ACC112 (cell line): ENCODE results near the gene MBNL1.

Experiments used
- H2AFZ ChIP-seq: fragments of 200-600 bp; sonication (generic); one replicate; pipeline ENCODE4 v1.6.0; 2017; ENCODE audit warnings: antibody characterized with exemption, low read length; ENCODE audit not compliant: unreplicated experiment
- H3K27ac ChIP-seq: fragments of 200-600 bp; sonication (generic); 2 replicates; pipeline ENCODE4 v1.5.1; 2014; ENCODE audit warnings: low read depth, mild to moderate bottlenecking, antibody characterized with exemption, low read length, moderate library complexity
- H3K27me3 ChIP-seq: fragments of 200-600 bp; sonication (generic); 2 replicates; pipeline ENCODE4 v1.6.1; 2014; ENCODE audit warnings: mild to moderate bottlenecking, antibody characterized with exemption, low read length, moderate library complexity, mixed read lengths; ENCODE audit not compliant: insufficient read depth
- H3K36me3 ChIP-seq: fragments of 200-600 bp; sonication (generic); 2 replicates; pipeline ENCODE4 v1.6.1; 2016; ENCODE audit warnings: mild to moderate bottlenecking, antibody characterized with exemption, low read length, moderate library complexity, mixed read lengths; ENCODE audit not compliant: insufficient read depth
- H3K4me1 ChIP-seq: fragments of 200-600 bp; sonication (generic); one replicate; pipeline ENCODE4 v1.6.1; 2016; ENCODE audit warnings: low read length, mixed read lengths; ENCODE audit not compliant: insufficient read depth, unreplicated experiment, control insufficient read depth
- H3K4me3 ChIP-seq: fragments of 200-600 bp; sonication (generic); 2 replicates; pipeline ENCODE4 v1.5.1; 2014; ENCODE audit warnings: mild to moderate bottlenecking, low read depth, low read length
- H3K79me2 ChIP-seq: fragments of 200-600 bp; sonication (generic); one replicate; pipeline ENCODE4 v1.6.0; 2016; ENCODE audit warnings: low read length; ENCODE audit not compliant: control insufficient read depth, unreplicated experiment, insufficient read depth

MBNL1 gene

GRCh38 chr3:152263711-152264110 lies 5.0 kb upstream of the MBNL1 start:
- no peak overlapping the region for H2AFZ ChIP-seq
- peaks cover 14% of the 10 kb centered on the region for H3K79me2 ChIP-seq
- no peak overlapping the region for H3K27ac ChIP-seq
- no peaks in the 10 kb centered on the region for H3K27me3 ChIP-seq
- H3K4me3 ChIP-seq, result no peak overlapping the region
- no peaks in the 10 kb centered on the region for H3K36me3 ChIP-seq
- H3K4me1 ChIP-seq, result peaks cover 41% of the 10 kb centered on the region

- Histone ChIP-seq H3K4me3 (no peak overlapping the region), H3K27me3 (no peaks in the 10 kb centered on the region), H3K36me3 (no peaks in the 10 kb centered on the region), H2AFZ (no peak overlapping the region), H3K27ac (no peak overlapping the region), H3K79me2 (peaks cover 18% of the 10 kb centered on the region), H3K4me1 (peaks cover 35% of the 10 kb centered on the region)
Measured at GRCh38 chr3:152264378-152264777, 4.4 kb upstream of the MBNL1 start.

GRCh38 chr3:152266221-152266995 lies 2.3 kb upstream of the MBNL1 start:
- H3K27ac ChIP-seq, result peak overlapping the region; percentile 94
- H3K79me2 ChIP-seq, result peaks cover 38% of the 10 kb centered on the region
- H3K4me3 ChIP-seq, result peak overlapping the region; percentile 94

GRCh38 chr3:152267831-152268554 lies 736 bp upstream of the MBNL1 start:
- peak overlapping the region; percentile 94 for H3K4me3 ChIP-seq
- H3K27ac ChIP-seq, result peak overlapping the region; percentile 94
- no peaks in the 10 kb centered on the region for H3K27me3 ChIP-seq
- peaks cover 54% of the 10 kb centered on the region for H3K79me2 ChIP-seq
- H3K4me1 ChIP-seq, result peaks cover 35% of the 10 kb centered on the region
- peak overlapping the region; percentile 89 for H2AFZ ChIP-seq
- no peaks in the 10 kb centered on the region for H3K36me3 ChIP-seq

More at GRCh38 chr3:152266221-152266995, 2.3 kb upstream of the MBNL1 start:
- no peaks in the 10 kb centered on the region for H3K36me3 ChIP-seq
- H2AFZ ChIP-seq, result peak overlapping the region; percentile 16
- H3K27me3 ChIP-seq, result no peaks in the 10 kb centered on the region
- peaks cover 23% of the 10 kb centered on the region for H3K4me1 ChIP-seq

- Histone ChIP-seq H3K36me3 (peaks cover 4% of the 10 kb centered on the region), H2AFZ (peak overlapping the region; percentile 36), H3K27me3 (no peaks in the 10 kb centered on the region), H3K79me2 (peaks cover 66% of the 10 kb centered on the region), H3K4me1 (peaks cover 43% of the 10 kb centered on the region), H3K27ac (peak overlapping the region; percentile 94), H3K4me3 (peak overlapping the region; percentile 94)
Measured at GRCh38 chr3:152269056-152269830, 514 bp downstream of the MBNL1 start.

GRCh38 chr3:152269831-152270734 lies 1.4 kb downstream of the MBNL1 start:
- H3K36me3 ChIP-seq, result peaks cover 4% of the 10 kb centered on the region
- H3K4me1 ChIP-seq, result peaks cover 47% of the 10 kb centered on the region
- peak overlapping the region; percentile 94 for H3K27ac ChIP-seq
- peaks cover 75% of the 10 kb centered on the region for H3K79me2 ChIP-seq
- no peak overlapping the region for H2AFZ ChIP-seq
- H3K4me3 ChIP-seq, result peak overlapping the region; percentile 94
- H3K27me3 ChIP-seq, result no peaks in the 10 kb centered on the region

GRCh38 chr3:152270937-152271336 lies 2.2 kb downstream of the MBNL1 start:
- Histone ChIP-seq H3K79me2 (peaks cover 83% of the 10 kb centered on the region), H2AFZ (no peak overlapping the region), H3K27me3 (no peaks in the 10 kb centered on the region), H3K4me3 (peak overlapping the region; percentile 94), H3K36me3 (peaks cover 4% of the 10 kb centered on the region), H3K27ac (peak overlapping the region; percentile 94), H3K4me1 (peaks cover 44% of the 10 kb centered on the region)

GRCh38 chr3:152271501-152272236 lies 2.9 kb downstream of the MBNL1 start:
- Histone ChIP-seq H3K4me1 (peaks cover 45% of the 10 kb centered on the region), H3K27me3 (no peaks in the 10 kb centered on the region), H3K36me3 (peaks cover 4% of the 10 kb centered on the region), H3K27ac (peak overlapping the region; percentile 94), H3K4me3 (peak overlapping the region; percentile 94), H2AFZ (no peak overlapping the region), H3K79me2 (peaks cover 90% of the 10 kb centered on the region)

- H2AFZ ChIP-seq, result no peak overlapping the region
- no peaks in the 10 kb centered on the region for H3K27me3 ChIP-seq
- H3K27ac ChIP-seq, result peak overlapping the region; percentile 94
- H3K36me3 ChIP-seq, result peaks cover 4% of the 10 kb centered on the region
- H3K4me3 ChIP-seq, result peak overlapping the region; percentile 94
- peaks cover 40% of the 10 kb centered on the region for H3K4me1 ChIP-seq
- H3K79me2 ChIP-seq, result peaks cover 93% of the 10 kb centered on the region
Measured at GRCh38 chr3:152272771-152273242, 4.1 kb downstream of the MBNL1 start.
